HEK293 (cell line): ENCODE results near the gene KLHL17.

Source experiments
- BCL11A ChIP-seq: fragments of 450-650 bp; formaldehyde crosslinking; IDR thresholded peaks from 2 replicates; pipeline ENCODE4 v1.5.1; 2016; ENCODE audit warnings: low read depth, missing biosample characterization, missing genetic modification characterization
- GLI2 ChIP-seq: fragments of 450-650 bp; formaldehyde crosslinking; IDR thresholded peaks from 2 replicates; pipeline ENCODE4; 2017; ENCODE audit warnings: missing biosample characterization, missing genetic modification characterization, low read depth, borderline replicate concordance
- HOXD13 ChIP-seq: sonication (generic); formaldehyde crosslinking; IDR thresholded peaks from 2 replicates; pipeline ENCODE4 v1.8.0; 2022; ENCODE audit warnings: missing genetic modification reagents, borderline replicate concordance
- INSM2 ChIP-seq: fragments of 450-650 bp; formaldehyde crosslinking; IDR thresholded peaks from 2 replicates; pipeline ENCODE4 v1.5.1; 2016; ENCODE audit warnings: missing biosample characterization, missing genetic modification characterization
- KLF16 ChIP-seq: fragments of 450-650 bp; formaldehyde crosslinking; IDR thresholded peaks from 2 replicates; pipeline ENCODE4 v1.5.1; 2017; ENCODE audit warnings: missing biosample characterization, missing genetic modification characterization
- PRDM10 ChIP-seq: fragments of 450-650 bp; formaldehyde crosslinking; IDR thresholded peaks from 2 replicates; pipeline ENCODE4 v1.5.1; 2016; ENCODE audit warnings: missing biosample characterization, missing genetic modification characterization
- PRDM6 ChIP-seq: fragments of 450-650 bp; formaldehyde crosslinking; IDR thresholded peaks from 2 replicates; pipeline ENCODE4 v1.5.1; 2017; ENCODE audit warnings: missing biosample characterization, missing genetic modification characterization
- ZBTB44 ChIP-seq: fragments of 450-650 bp; IDR thresholded peaks from 2 replicates; pipeline ENCODE4 v1.5.1; 2018; ENCODE audit warnings: missing biosample characterization, mild to moderate bottlenecking, missing genetic modification characterization
- ZBTB49 ChIP-seq: fragments of 450-650 bp; formaldehyde crosslinking; IDR thresholded peaks from 2 replicates; pipeline ENCODE4 v1.5.1; 2016; ENCODE audit warnings: missing biosample characterization, missing genetic modification characterization, low read depth
- ZNF114 ChIP-seq: fragments of 450-650 bp; formaldehyde crosslinking; IDR thresholded peaks from 2 replicates; pipeline ENCODE4 v1.5.0; 2017; ENCODE audit warnings: missing biosample characterization, missing genetic modification characterization
- ZNF138 ChIP-seq: fragments of 450-650 bp; formaldehyde crosslinking; IDR thresholded peaks from 2 replicates; pipeline ENCODE4 v1.5.1; 2016; ENCODE audit warnings: missing biosample characterization, missing genetic modification characterization, borderline replicate concordance
- ZNF239 ChIP-seq: fragments of 450-650 bp; formaldehyde crosslinking; IDR thresholded peaks from 2 replicates; pipeline ENCODE4 v1.5.1; 2016; ENCODE audit warnings: missing biosample characterization, missing genetic modification characterization
- ZNF24 ChIP-seq: fragments of 450-650 bp; formaldehyde crosslinking; IDR thresholded peaks from 2 replicates; pipeline ENCODE4 v1.5.1; 2016; ENCODE audit warnings: missing biosample characterization, missing genetic modification characterization
- ZNF266 ChIP-seq: fragments of 450-650 bp; formaldehyde crosslinking; IDR thresholded peaks from 2 replicates; pipeline ENCODE4 v1.5.1; 2016; ENCODE audit warnings: missing biosample characterization, missing genetic modification characterization, low read depth
- ZNF280D ChIP-seq: fragments of 450-650 bp; formaldehyde crosslinking; IDR thresholded peaks from 2 replicates; pipeline ENCODE4 v1.5.1; 2016; ENCODE audit warnings: missing biosample characterization, missing genetic modification characterization
- ZNF324 ChIP-seq: fragments of 450-650 bp; formaldehyde crosslinking; IDR thresholded peaks from 2 replicates; pipeline ENCODE4 v1.5.1; 2016; ENCODE audit warnings: missing biosample characterization, missing genetic modification characterization
- ZNF354C ChIP-seq: fragments of 450-650 bp; formaldehyde crosslinking; IDR thresholded peaks from 2 replicates; pipeline ENCODE4 v1.5.1; 2016; ENCODE audit warnings: missing biosample characterization, missing genetic modification characterization, low read depth, borderline replicate concordance
- ZNF555 ChIP-seq: fragments of 450-650 bp; formaldehyde crosslinking; conservative IDR thresholded peaks from 2 replicates; pipeline ENCODE4 v1.5.1; 2017; ENCODE audit warnings: missing biosample characterization, mild to moderate bottlenecking, missing genetic modification characterization, inconsistent platforms
- ZNF600 ChIP-seq: fragments of 450-650 bp; formaldehyde crosslinking; IDR thresholded peaks from 2 replicates; pipeline ENCODE4 v1.5.1; 2016; ENCODE audit warnings: missing biosample characterization, missing genetic modification characterization
- ZNF621 ChIP-seq: fragments of 450-650 bp; formaldehyde crosslinking; IDR thresholded peaks from 2 replicates; pipeline ENCODE4 v1.5.1; 2017; ENCODE audit warnings: missing biosample characterization, missing genetic modification characterization
- ZNF776 ChIP-seq: fragments of 450-650 bp; formaldehyde crosslinking; IDR thresholded peaks from 2 replicates; pipeline ENCODE4 v1.5.0; 2017; ENCODE audit warnings: missing biosample characterization, missing genetic modification characterization, borderline replicate concordance
- ZNF837 ChIP-seq: fragments of 450-650 bp; formaldehyde crosslinking; IDR thresholded peaks from 2 replicates; pipeline ENCODE4 v1.5.1; 2016; ENCODE audit warnings: missing biosample characterization, missing genetic modification characterization

The KLHL17 gene

GRCh38 chr1:910881-911721 lies 49.3 kb upstream of the KLHL17 start (continued):
- TF ChIP-seq ZBTB49 (tag by site-specific recombination) (no peak), PRDM6 (tag by site-specific recombination) (no peak), HOXD13 (CRISPR knock-in tag) (no peak), ZNF354C (tag by site-specific recombination) (no peak), KLF16 (tag by site-specific recombination) (peak; percentile 78; the same call in 1 of the 2 replicates), INSM2 (peak; percentile 39; the same call in 1 of the 2 replicates), ZNF24 (tag by site-specific recombination) (0 out of 2 replicates have a peak, but pooled peaks have one; percentile 57), ZNF324 (tag by site-specific recombination) (no peak), ZNF776 (tag by site-specific recombination) (no peak), GLI2 (tag by site-specific recombination) (no peak), ZNF621 (tag by site-specific recombination) (no peak), ZNF837 (tag by site-specific recombination) (no peak), ZNF280D (tag by site-specific recombination) (no peak), ZNF555 (tag by site-specific recombination) (no peak), ZBTB44 (tag by site-specific recombination) (no peak), ZNF266 (tag by site-specific recombination) (no peak), BCL11A (no peak; the same call in 1 of the 2 replicates), ZNF138 (no peak), ZNF600 (tag by site-specific recombination) (0 out of 2 replicates have a peak, but pooled peaks have one; percentile 40), PRDM10 (tag by site-specific recombination) (no peak; the same call in 1 of the 2 replicates), ZNF114 (tag by site-specific recombination) (no peak), ZNF239 (tag by site-specific recombination) (no peak)
